Body of pancreas (tissue), 4 donors: ENCODE results near the gene NOD2.

Experiments
- POLR2A ChIP-seq, 3 donors: fragments of 450-650 bp; IDR thresholded peaks; one replicate each; pipeline ENCODE4 v1.6.1; 2016; ENCODE audit warnings: antibody characterized with exemption in 3 of 3, mild to moderate bottlenecking in 2 of 3
- TF ChIP-seq, protein P1 (sequence below), 7 experiments: fragments of 450-650 bp in 4 of 7; fragments of 200-600 bp in 3 of 7; sonication (generic) in 3 of 7; IDR thresholded peaks; one replicate each; pipeline ENCODE4 v1.5.1; 2016 to 2019; ENCODE audit warnings: antibody characterized with exemption in 7 of 7

DNA sequence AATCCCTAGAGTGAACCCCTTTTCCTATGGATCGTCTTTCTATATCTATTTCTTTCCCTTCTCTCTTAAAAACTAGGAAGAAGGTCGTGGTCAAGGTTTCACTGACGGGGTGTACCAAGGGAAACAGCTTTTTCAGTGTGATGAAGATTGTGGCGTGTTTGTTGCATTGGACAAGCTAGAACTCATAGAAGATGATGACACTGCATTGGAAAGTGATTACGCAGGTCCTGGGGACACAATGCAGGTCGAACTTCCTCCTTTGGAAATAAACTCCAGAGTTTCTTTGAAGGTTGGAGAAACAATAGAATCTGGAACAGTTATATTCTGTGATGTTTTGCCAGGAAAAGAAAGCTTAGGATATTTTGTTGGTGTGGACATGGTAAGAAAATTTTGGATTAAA lies 58.1 kb downstream of the NOD2 start:
- TF ChIP-seq POLR2A (IDR thresholded peaks at IDR 0.05): no peak
- TF ChIP-seq, protein P1, sequence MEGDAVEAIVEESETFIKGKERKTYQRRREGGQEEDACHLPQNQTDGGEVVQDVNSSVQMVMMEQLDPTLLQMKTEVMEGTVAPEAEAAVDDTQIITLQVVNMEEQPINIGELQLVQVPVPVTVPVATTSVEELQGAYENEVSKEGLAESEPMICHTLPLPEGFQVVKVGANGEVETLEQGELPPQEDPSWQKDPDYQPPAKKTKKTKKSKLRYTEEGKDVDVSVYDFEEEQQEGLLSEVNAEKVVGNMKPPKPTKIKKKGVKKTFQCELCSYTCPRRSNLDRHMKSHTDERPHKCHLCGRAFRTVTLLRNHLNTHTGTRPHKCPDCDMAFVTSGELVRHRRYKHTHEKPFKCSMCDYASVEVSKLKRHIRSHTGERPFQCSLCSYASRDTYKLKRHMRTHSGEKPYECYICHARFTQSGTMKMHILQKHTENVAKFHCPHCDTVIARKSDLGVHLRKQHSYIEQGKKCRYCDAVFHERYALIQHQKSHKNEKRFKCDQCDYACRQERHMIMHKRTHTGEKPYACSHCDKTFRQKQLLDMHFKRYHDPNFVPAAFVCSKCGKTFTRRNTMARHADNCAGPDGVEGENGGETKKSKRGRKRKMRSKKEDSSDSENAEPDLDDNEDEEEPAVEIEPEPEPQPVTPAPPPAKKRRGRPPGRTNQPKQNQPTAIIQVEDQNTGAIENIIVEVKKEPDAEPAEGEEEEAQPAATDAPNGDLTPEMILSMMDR (IDR thresholded peaks at IDR 0.05): no peak
